ENCODE data around the gene ANGEL1.

GRCh38 chr14:76836029-76836630 is 23.4 kb upstream of the ANGEL1 start:
- no peak for TF ChIP-seq POLR2A (IDR thresholded peaks at IDR 0.05)
- TF ChIP-seq CTCF (IDR thresholded peaks at IDR 0.05) = no peak

All from body of pancreas (tissue), 4 donors.